Ascending aorta (tissue), 2 donors: ENCODE measurements around the gene KANK2. TPM values are rescaled to one million over a fixed set of nuclear protein-coding genes. Genes with fewer than 3 reads are reported as not detected.

Experiments used
- DNase-seq, 2 donors: peaks; one replicate each; pipeline ENCODE4 v3.0.0-alpha.2; 2019; ENCODE audit warnings: low spot score in 2 of 2
- H3K27ac ChIP-seq, 2 donors: fragments of 200-600 bp; sonication (generic); one replicate each; pipeline ENCODE4 v1.5.1; 2016 to 2017; ENCODE audit warnings: mild to moderate bottlenecking in 1 of 2
- H3K27me3 ChIP-seq: fragments of 200-600 bp; sonication (generic); one replicate; pipeline ENCODE4 v1.5.1; 2017
- H3K36me3 ChIP-seq, 2 donors: fragments of 200-600 bp; sonication (generic); one replicate each; pipeline ENCODE4 v1.5.1; 2016
- H3K4me1 ChIP-seq, 2 donors: fragments of 200-600 bp; sonication (generic); one replicate each; pipeline ENCODE4 v1.5.1; 2016 to 2017; ENCODE audit warnings: mild to moderate bottlenecking in 1 of 2
- H3K4me3 ChIP-seq, 2 donors: fragments of 200-600 bp; sonication (generic); one replicate each; pipeline ENCODE4 v1.5.1; 2016 to 2017; ENCODE audit warnings: mild to moderate bottlenecking in 1 of 2
- H3K9me3 ChIP-seq, 2 donors: fragments of 200-600 bp; sonication (generic); one replicate each; pipeline ENCODE4 v1.5.1; 2016
- CTCF ChIP-seq, 3 experiments: fragments of 200-600 bp in 2 of 3; fragments of 450-650 bp in 1 of 3; sonication (generic) in 2 of 3; IDR thresholded peaks; one replicate each; pipeline ENCODE4 v1.5.1; 2016 to 2019; ENCODE audit warnings: antibody characterized with exemption in 3 of 3, mild to moderate bottlenecking in 1 of 3, moderate library complexity in 1 of 3
- intact Hi-C: fragments of 100-400 bp; cut with DNase I; formaldehyde crosslinking; loops from one replicate; pipeline ENCODE4 v1.15.1; 2023
- total RNA-seq: library from RNA; depleted of rRNA; stranded (reverse); fragments of >200 nt; gene quantifications from one replicate; pipeline ENCODE4 v1.1.0, GENCODE V29; 2016

The KANK2 gene
- total RNA-seq, 1 donor from 2014 or later, result 572 TPM

GRCh38 chr19:11115895-11116446 is 81.4 kb downstream of the KANK2 start:
- intact Hi-C loops, result no loop called here
- TF ChIP-seq CTCF (IDR thresholded peaks at IDR 0.05), result no peak
- H3K27me3 ChIP-seq, result no peaks in the 10 kb centered on the region
- no peaks in the 10 kb centered on the region for H3K9me3 ChIP-seq
- no peak overlapping the region for H3K4me3 ChIP-seq
- peaks cover 27 to 82% of the 10 kb centered on the region in 2 donors for H3K36me3 ChIP-seq
- no peaks in the 10 kb centered on the region for H3K4me1 ChIP-seq
- DNase-seq, result no peak
- H3K27ac ChIP-seq, result no peak overlapping the region

- DNase-seq, result no peak
- Histone ChIP-seq H3K27ac (no peak overlapping the region), H3K9me3 (no peaks in the 10 kb centered on the region), H3K4me1 (no peaks in the 10 kb centered on the region), H3K36me3 (peaks cover 30 to 85% of the 10 kb centered on the region in 2 donors), H3K4me3 (no peak overlapping the region), H3K27me3 (no peaks in the 10 kb centered on the region)
- no peak for TF ChIP-seq CTCF (IDR thresholded peaks at IDR 0.05)
- intact Hi-C loops, result no loop called here
Measured at GRCh38 chr19:11115042-11115441, 82.3 kb downstream of the KANK2 start.

Other genes starting within 250 kb of the KANK2 start
- 89.5 TPM for gene SMARCA4, start 236.5 kb downstream of the KANK2 start, total RNA-seq
- 37.4 TPM for gene LDLR, start 108.1 kb downstream of the KANK2 start, total RNA-seq
- 1.1 TPM for gene SPC24, start 41.8 kb downstream of the KANK2 start, total RNA-seq
- gene ANGPTL8, start 42.1 kb upstream of the KANK2 start, total RNA-seq, result not detected
- gene DOCK6, start 65.0 kb upstream of the KANK2 start, total RNA-seq, result 140 TPM
- not detected for gene TSPAN16, start 98.6 kb upstream of the KANK2 start, total RNA-seq
- gene RAB3D, start 142.1 kb upstream of the KANK2 start, total RNA-seq, result 33.6 TPM
- gene TMEM205, start 148.7 kb upstream of the KANK2 start, total RNA-seq, result 225 TPM
- 79.0 TPM for gene CCDC159, start 149.0 kb upstream of the KANK2 start, total RNA-seq
- 61.4 TPM for gene PLPPR2, start 157.9 kb upstream of the KANK2 start, total RNA-seq
- 4.5 TPM for gene SWSAP1, start 177.1 kb upstream of the KANK2 start, total RNA-seq
- 0.21 TPM for gene EPOR, start 186.8 kb upstream of the KANK2 start, total RNA-seq
- gene RGL3, start 221.8 kb upstream of the KANK2 start, total RNA-seq, result 63.2 TPM
- gene ODAD3, start 237.6 kb upstream of the KANK2 start, total RNA-seq, result not detected
- gene PRKCSH, start 238.1 kb upstream of the KANK2 start, total RNA-seq, result 208 TPM